Kidney (tissue), 14 donors: Measurements from ENCODE around the gene GMEB2. TPM values are rescaled to one million over a fixed set of nuclear protein-coding genes. Genes with fewer than 3 reads are reported as not detected.

Experiments used
- DNase-seq, 5 donors: peaks; one replicate each; pipeline ENCODE4 v3.0.0-alpha.2; 2013 to 2020
- FAIRE-seq: peaks from 2 replicates; lab custom pipeline; 2012; peaks lifted over from hg19 to GRCh38; lab: Jason Lieb, UNC
- H3K27ac ChIP-seq, 2 donors: one replicate each; pipeline ENCODE4 v1.7.0; 2013; ENCODE audit warnings: low read depth in 2 of 2, low read length in 2 of 2, inconsistent platforms in 1 of 2
- H3K27me3 ChIP-seq: one replicate; pipeline ENCODE4 v1.7.1; 2013; ENCODE audit warnings: low read length, inconsistent platforms; ENCODE audit not compliant: control insufficient read depth, insufficient read depth
- H3K36me3 ChIP-seq, 3 donors: one replicate each; pipeline versions ENCODE4 v1.7.0 to v1.7.1; 2013; ENCODE audit warnings: low read length in 3 of 3, control low read depth in 1 of 3, inconsistent platforms in 1 of 3; ENCODE audit not compliant: insufficient read depth in 3 of 3, control insufficient read depth in 2 of 3
- H3K4me1 ChIP-seq, 3 donors: one replicate each; pipeline versions ENCODE4 v1.7.0 to v1.7.1; 2013; ENCODE audit warnings: low read length in 3 of 3, inconsistent platforms in 1 of 3, low read depth in 1 of 3; ENCODE audit not compliant: control insufficient read depth in 2 of 3, insufficient read depth in 2 of 3
- H3K4me3 ChIP-seq, 3 donors: one replicate each; pipeline versions ENCODE4 v1.7.0 to v1.8.1; 2013; ENCODE audit warnings: low read length in 3 of 3, control low read depth in 1 of 3, inconsistent platforms in 1 of 3
- H3K9ac ChIP-seq, 3 donors: one replicate each; pipeline versions ENCODE4 v1.7.0 to v1.7.1; 2013; ENCODE audit warnings: low read length in 3 of 3, control low read depth in 1 of 3, inconsistent platforms in 1 of 3
- H3K9me3 ChIP-seq, 3 donors: one replicate each; pipeline versions ENCODE4 v1.7.0 to v1.7.1; 2013; ENCODE audit warnings: low read length in 3 of 3, control low read depth in 1 of 3, inconsistent platforms in 1 of 3; ENCODE audit not compliant: control insufficient read depth in 2 of 3, insufficient read depth in 1 of 3
- intact Hi-C: fragments of 100-400 bp; cut with DNase I; formaldehyde crosslinking; loops from one replicate; pipeline ENCODE4 v1.11.1; 2022
- polyA plus RNA-seq: library from polyadenylated mRNA; stranded (reverse); fragments of 350-450 nt; fragmentation: Illumina TruSeq; extraction: RNeasy Lipid Tissue Mini Kit (QIAGEN cat#74804); gene quantifications from one replicate; pipeline ENCODE4 v1.2.3, GENCODE V29; 2014; ENCODE audit warnings: low read depth, low replicate concordance; ENCODE audit not compliant: insufficient read depth
- total RNA-seq: library from RNA; stranded (reverse); fragmentation: NEBNext Ultra II Directional; extraction: Animal tissue kit (Norgen Biotek cat#: 25700); gene quantifications from one replicate; pipeline ENCODE4 v1.2.1, GENCODE V29; 2021
- TF ChIP-seq, protein P1 (sequence below): IDR thresholded peaks from 3 replicates; pipeline ENCODE4 v1.5.1; 2012; ENCODE audit warnings: mild to moderate bottlenecking, moderate library complexity, borderline replicate concordance; ENCODE audit not compliant: insufficient read depth; ENCODE audit errors: extremely low read depth
- donor health status: control.
- donor health status: control.
- donor health status: control.
- donor health status: control.
- donor health status: control.
- donor health status: DM: yes; HTN: yes; CAD: no.
- donor health status: Normal renal cell carcinoma (clear cell type).

The GMEB2 gene
- total and polyA plus RNA-seq, 2 donors from 2014 or later = 6.1 to 13.4 TPM

DNA sequence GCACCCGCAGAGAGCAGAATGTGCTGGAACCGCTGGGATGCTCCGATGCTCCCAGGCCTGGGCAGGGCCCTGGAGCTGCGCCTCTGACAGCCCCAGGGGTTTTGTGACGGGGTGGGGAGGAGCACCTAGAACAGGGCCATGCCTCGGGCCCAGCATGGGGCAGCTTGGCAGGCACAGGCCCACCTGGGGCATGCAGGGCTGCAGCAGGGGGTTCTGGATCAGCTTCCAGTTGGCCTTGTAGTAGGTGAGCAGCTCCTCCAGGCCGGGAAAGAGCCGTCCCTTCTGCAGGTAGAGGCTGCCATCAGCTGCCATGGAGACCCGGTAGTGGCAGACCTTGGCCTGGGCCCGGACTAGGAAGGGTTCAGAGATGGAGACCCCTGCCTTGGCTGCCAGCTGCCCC, 83.8 kb downstream of the GMEB2 start:
- H3K27me3 ChIP-seq = no peaks in the 10 kb centered on the region
- intact Hi-C loops = no loop called here
- no peak overlapping the region for H3K9ac ChIP-seq
- DNase-seq = no peak
- no peak for FAIRE-seq
- H3K27ac ChIP-seq = no peak overlapping the region
- H3K4me3 ChIP-seq = no peak overlapping the region
- H3K9me3 ChIP-seq = no peaks in the 10 kb centered on the region
- no peaks in the 10 kb centered on the region for H3K4me1 ChIP-seq
- TF ChIP-seq, protein P1, sequence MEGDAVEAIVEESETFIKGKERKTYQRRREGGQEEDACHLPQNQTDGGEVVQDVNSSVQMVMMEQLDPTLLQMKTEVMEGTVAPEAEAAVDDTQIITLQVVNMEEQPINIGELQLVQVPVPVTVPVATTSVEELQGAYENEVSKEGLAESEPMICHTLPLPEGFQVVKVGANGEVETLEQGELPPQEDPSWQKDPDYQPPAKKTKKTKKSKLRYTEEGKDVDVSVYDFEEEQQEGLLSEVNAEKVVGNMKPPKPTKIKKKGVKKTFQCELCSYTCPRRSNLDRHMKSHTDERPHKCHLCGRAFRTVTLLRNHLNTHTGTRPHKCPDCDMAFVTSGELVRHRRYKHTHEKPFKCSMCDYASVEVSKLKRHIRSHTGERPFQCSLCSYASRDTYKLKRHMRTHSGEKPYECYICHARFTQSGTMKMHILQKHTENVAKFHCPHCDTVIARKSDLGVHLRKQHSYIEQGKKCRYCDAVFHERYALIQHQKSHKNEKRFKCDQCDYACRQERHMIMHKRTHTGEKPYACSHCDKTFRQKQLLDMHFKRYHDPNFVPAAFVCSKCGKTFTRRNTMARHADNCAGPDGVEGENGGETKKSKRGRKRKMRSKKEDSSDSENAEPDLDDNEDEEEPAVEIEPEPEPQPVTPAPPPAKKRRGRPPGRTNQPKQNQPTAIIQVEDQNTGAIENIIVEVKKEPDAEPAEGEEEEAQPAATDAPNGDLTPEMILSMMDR = no peak
- no peaks in the 10 kb centered on the region for H3K36me3 ChIP-seq

DNA sequence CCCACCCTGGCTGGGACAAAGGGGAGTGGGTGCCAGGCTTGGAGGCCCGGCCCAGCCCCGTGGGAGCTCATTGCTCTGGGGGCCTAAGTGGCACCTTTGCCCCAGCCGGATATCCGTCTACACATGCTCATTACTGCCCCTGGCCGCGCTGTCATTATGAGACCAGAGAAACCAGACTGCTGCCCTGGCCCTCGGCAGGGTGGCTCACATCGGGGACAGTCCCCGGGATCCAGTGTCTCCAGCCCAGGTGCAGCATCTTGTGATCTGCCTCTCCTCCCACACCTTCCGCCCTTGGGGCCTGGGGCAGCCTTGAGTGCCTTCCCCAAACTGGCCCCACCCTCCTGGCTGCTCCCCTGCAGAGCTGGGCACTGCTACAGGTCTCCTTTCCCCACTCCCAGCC, 84.2 kb downstream of the GMEB2 start:
- TF ChIP-seq, protein P1 = no peak
- intact Hi-C loops = no loop called here
- no peak overlapping the region for H3K9ac ChIP-seq
- no peaks in the 10 kb centered on the region for H3K36me3 ChIP-seq
- no peak overlapping the region for H3K4me3 ChIP-seq
- H3K9me3 ChIP-seq = no peaks in the 10 kb centered on the region
- DNase-seq (no peak), FAIRE-seq (no peak)
- peaks cover 0 to 1% (median 0%) of the 10 kb centered on the region in 3 donors for H3K4me1 ChIP-seq
- no peaks in the 10 kb centered on the region for H3K27me3 ChIP-seq
- no peak overlapping the region for H3K27ac ChIP-seq

DNA sequence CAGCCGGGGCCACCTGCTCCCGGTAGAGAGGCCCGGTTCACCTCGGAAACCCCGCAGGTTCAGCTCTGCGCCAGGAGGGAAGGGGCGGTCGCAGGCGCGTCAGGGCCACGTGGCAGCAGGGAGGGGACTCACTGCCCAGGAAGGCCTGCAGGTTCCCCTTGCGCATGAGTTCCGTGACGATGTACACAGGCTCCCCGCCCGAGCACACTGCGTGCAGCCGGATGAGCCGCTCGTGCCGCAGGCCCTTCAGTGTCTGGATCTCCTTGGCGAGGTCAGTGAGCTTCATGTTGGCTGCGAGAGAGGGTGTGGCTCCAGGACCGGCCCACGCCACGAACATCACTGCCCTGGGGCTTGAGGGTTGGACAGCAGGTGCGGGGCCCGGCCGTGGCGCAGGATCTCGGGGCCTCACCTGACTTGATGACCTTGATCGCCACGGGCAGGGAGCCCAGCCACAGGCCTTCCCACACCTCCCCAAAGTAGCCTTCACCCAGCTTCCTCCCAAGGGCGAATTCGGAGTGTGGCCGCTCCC, 84.8 kb downstream of the GMEB2 start:
- Histone ChIP-seq H3K4me1 (peaks cover 0 to 4% (median 0%) of the 10 kb centered on the region in 3 donors), H3K27me3 (no peaks in the 10 kb centered on the region), H3K36me3 (no peaks in the 10 kb centered on the region), H3K4me3 (no peak overlapping the region), H3K27ac (no peak overlapping the region), H3K9me3 (no peaks in the 10 kb centered on the region), H3K9ac (no peak overlapping the region)
- intact Hi-C loops = no loop called here
- DNase-seq (no peak), FAIRE-seq (no peak)
- TF ChIP-seq, protein P1 = no peak

DNA sequence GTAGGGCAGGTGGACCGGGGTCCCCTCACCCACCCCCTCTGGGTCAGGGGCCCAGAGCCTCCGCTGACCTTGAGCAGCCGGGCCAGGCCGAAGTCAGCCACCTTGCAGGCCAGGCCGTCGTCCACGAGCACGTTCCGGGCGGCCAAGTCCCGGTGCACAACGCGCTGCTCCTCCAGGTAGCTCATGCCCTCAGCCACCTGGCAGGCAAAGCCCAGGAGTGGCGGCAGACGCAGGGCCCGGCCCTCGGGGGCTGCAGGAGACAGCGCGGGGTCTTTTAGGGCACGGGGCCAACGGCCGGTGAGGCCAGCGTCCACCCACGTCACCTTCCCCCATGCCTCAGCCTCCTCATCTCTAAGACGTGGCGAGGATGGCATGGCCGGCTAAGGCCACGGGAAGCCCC, 85.5 kb downstream of the GMEB2 start:
- H3K4me3 ChIP-seq = no peak overlapping the region
- H3K4me1 ChIP-seq = peaks cover 0 to 4% (median 0%) of the 10 kb centered on the region in 3 donors
- TF ChIP-seq, protein P1 = no peak
- H3K36me3 ChIP-seq = no peaks in the 10 kb centered on the region
- intact Hi-C loops = no loop called here
- H3K27me3 ChIP-seq = no peaks in the 10 kb centered on the region
- H3K27ac ChIP-seq = no peak overlapping the region
- no peak overlapping the region for H3K9ac ChIP-seq
- no peaks in the 10 kb centered on the region for H3K9me3 ChIP-seq
- no peak for FAIRE-seq
- no peak for DNase-seq
